ENCODE results near the gene DNAJC4.

- TF ChIP-seq POLR2A (IDR thresholded peaks at IDR 0.05) (no peak), CTCF (IDR thresholded peaks at IDR 0.05 in 4 of 5, conservative IDR thresholded peaks at IDR 0.05 in 1 of 5) (no peak)
Measured at GRCh38 chr11:64204080-64204440, 26.3 kb upstream of the DNAJC4 start.
